Osteocyte (in vitro differentiated cells): Measurements from ENCODE around the gene RBM20. TPM values are rescaled to one million over a fixed set of nuclear protein-coding genes. Genes with fewer than 3 reads are reported as not detected.
A peak's percentile ranks its signal among the peaks of the same experiment; 100 is the strongest.

ENCODE experiments used
- DNase-seq: peaks from one replicate; pipeline ENCODE4 v3.0.0; 2021; ENCODE audit warnings: mixed read lengths; ENCODE audit not compliant: unreplicated experiment; ENCODE audit errors: extremely low spot score
- H3K27ac Mint-ChIP-seq: one replicate; pipeline ENCODE4 v1.8.0; 2021; ENCODE audit warnings: mild to moderate bottlenecking, mixed read lengths; ENCODE audit not compliant: unreplicated experiment
- H3K27me3 Mint-ChIP-seq: one replicate; pipeline ENCODE4 v1.8.0; 2021; ENCODE audit warnings: mixed read lengths; ENCODE audit not compliant: unreplicated experiment
- H3K36me3 Mint-ChIP-seq: one replicate; pipeline ENCODE4 v1.8.0; 2021; ENCODE audit warnings: mixed read lengths; ENCODE audit not compliant: unreplicated experiment
- H3K4me1 Mint-ChIP-seq: one replicate; pipeline ENCODE4 v1.8.0; 2021; ENCODE audit warnings: mixed read lengths; ENCODE audit not compliant: unreplicated experiment
- H3K4me3 Mint-ChIP-seq: one replicate; pipeline ENCODE4 v1.8.0; 2021; ENCODE audit warnings: mild to moderate bottlenecking, moderate library complexity, mixed read lengths; ENCODE audit not compliant: unreplicated experiment
- H3K9me3 Mint-ChIP-seq: one replicate; pipeline ENCODE4 v1.8.0; 2021; ENCODE audit warnings: mixed read lengths; ENCODE audit not compliant: unreplicated experiment
- total RNA-seq: library from RNA; stranded (reverse); gene quantifications from 2 replicates; pipeline ENCODE4 v1.2.1, GENCODE V29; 2021
- TF ChIP-seq, protein P1 (sequence below): fragments of 200-600 bp; sonication (generic); IDR thresholded peaks from 2 replicates; pipeline ENCODE4 v1.5.0; 2021; ENCODE audit warnings: antibody characterized with exemption, mild to moderate bottlenecking, moderate library complexity

RBM20 gene
- total RNA-seq, 1 donor from 2014 or later: 1.6 TPM

DNA sequence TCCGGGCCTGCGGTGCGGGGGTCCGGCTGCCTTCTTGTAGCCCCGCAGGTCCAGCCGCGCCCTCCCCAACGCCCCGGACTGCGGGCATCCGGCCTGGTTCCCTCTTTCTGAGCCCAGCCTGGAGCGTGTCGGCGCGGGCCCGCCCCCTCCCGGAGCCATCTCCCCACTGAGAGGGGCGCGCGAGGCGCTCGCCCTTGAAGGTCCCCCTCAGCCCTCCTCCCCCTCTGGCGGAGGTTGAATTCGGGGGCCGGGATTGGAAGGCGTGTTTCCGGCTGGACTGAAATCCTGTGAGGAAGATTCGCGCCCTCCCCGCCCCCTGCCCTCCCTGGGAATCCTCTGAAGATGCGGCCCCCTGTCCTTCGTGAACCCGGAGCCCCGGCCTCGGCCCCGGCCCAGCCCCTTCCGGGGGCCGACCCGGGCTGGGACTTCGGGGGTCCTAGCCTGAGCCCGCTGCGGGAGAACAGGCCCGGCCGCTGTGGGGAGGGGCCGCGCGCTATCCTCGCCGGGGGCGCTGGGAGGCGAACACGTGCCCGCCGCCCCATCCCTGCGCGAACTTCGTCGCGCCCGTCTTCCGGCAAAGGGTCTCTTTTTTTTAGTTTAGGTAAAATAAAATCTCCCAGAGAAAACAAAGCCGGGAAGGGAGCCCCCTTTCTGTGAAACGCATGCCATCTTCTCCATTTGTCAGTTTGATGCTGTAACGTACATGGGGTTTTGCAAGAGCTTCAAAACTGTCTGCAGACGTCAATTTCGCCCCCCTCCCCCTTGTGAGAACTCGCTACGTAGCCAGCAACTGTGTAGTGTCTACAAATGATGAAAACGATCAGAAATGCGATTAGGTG lies 228.2 kb downstream of the RBM20 start:
- Mint-ChIP-seq H3K36me3 (no peaks in the 10 kb centered on the region), H3K9me3 (no peaks in the 10 kb centered on the region), H3K27me3 (no peaks in the 10 kb centered on the region), H3K4me3 (peak overlapping the region; percentile 87), H3K27ac (peak overlapping the region; percentile 81), H3K4me1 (peaks cover 37% of the 10 kb centered on the region)
- peak; percentile 90 for DNase-seq
- TF ChIP-seq, protein P1, sequence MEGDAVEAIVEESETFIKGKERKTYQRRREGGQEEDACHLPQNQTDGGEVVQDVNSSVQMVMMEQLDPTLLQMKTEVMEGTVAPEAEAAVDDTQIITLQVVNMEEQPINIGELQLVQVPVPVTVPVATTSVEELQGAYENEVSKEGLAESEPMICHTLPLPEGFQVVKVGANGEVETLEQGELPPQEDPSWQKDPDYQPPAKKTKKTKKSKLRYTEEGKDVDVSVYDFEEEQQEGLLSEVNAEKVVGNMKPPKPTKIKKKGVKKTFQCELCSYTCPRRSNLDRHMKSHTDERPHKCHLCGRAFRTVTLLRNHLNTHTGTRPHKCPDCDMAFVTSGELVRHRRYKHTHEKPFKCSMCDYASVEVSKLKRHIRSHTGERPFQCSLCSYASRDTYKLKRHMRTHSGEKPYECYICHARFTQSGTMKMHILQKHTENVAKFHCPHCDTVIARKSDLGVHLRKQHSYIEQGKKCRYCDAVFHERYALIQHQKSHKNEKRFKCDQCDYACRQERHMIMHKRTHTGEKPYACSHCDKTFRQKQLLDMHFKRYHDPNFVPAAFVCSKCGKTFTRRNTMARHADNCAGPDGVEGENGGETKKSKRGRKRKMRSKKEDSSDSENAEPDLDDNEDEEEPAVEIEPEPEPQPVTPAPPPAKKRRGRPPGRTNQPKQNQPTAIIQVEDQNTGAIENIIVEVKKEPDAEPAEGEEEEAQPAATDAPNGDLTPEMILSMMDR: peak; percentile 45

GRCh38 chr10:110872984-110873923 lies 229.1 kb downstream of the RBM20 start:
- DNase-seq: no peak
- Mint-ChIP-seq H3K36me3 (peaks cover 9% of the 10 kb centered on the region), H3K27me3 (no peaks in the 10 kb centered on the region), H3K4me1 (peaks cover 31% of the 10 kb centered on the region), H3K4me3 (peak overlapping the region; percentile 87), H3K9me3 (no peaks in the 10 kb centered on the region), H3K27ac (peak overlapping the region; percentile 81)
- TF ChIP-seq, protein P1: no peak

DNA sequence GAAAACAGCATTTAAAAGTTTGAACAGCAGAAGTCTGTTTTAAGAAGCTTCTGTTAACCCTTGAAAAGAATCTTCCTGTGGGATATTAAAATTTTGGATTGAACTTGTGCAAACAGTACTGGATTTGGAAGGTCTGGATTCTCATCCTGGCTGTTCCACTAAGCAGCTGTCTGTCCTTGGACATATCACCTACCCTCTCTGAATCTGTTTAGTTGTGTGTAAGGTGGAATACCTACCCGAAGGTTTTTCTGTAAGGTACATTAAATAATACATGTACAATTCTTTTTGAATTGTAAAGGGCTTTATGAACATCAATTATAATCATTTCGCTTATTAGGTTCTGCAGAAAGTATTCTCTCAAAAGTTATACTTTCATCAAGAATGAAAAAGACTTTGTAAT lies 229.8 kb downstream of the RBM20 start:
- H3K4me1 Mint-ChIP-seq: peaks cover 31% of the 10 kb centered on the region
- no peaks in the 10 kb centered on the region for H3K27me3 Mint-ChIP-seq
- DNase-seq: no peak
- TF ChIP-seq, protein P1: no peak
- H3K27ac Mint-ChIP-seq: peak overlapping the region; percentile 2
- H3K9me3 Mint-ChIP-seq: no peaks in the 10 kb centered on the region
- H3K4me3 Mint-ChIP-seq: peak overlapping the region; percentile 87
- peaks cover 10% of the 10 kb centered on the region for H3K36me3 Mint-ChIP-seq

- H3K4me1 Mint-ChIP-seq: peaks cover 23% of the 10 kb centered on the region
- no peak overlapping the region for H3K4me3 Mint-ChIP-seq
- TF ChIP-seq, protein P1: no peak
- peaks cover 24% of the 10 kb centered on the region for H3K36me3 Mint-ChIP-seq
- no peaks in the 10 kb centered on the region for H3K9me3 Mint-ChIP-seq
- H3K27me3 Mint-ChIP-seq: no peaks in the 10 kb centered on the region
- DNase-seq: no peak
- H3K27ac Mint-ChIP-seq: no peak overlapping the region
Observed at GRCh38 chr10:110876000-110876399, 231.9 kb downstream of the RBM20 start.

- H3K36me3 Mint-ChIP-seq: peaks cover 31% of the 10 kb centered on the region
- DNase-seq: no peak
- H3K27ac Mint-ChIP-seq: no peak overlapping the region
- peaks cover 21% of the 10 kb centered on the region for H3K4me1 Mint-ChIP-seq
- no peaks in the 10 kb centered on the region for H3K27me3 Mint-ChIP-seq
- TF ChIP-seq, protein P1: no peak
- H3K4me3 Mint-ChIP-seq: no peak overlapping the region
- no peaks in the 10 kb centered on the region for H3K9me3 Mint-ChIP-seq
Observed at GRCh38 chr10:110876788-110877187, 232.7 kb downstream of the RBM20 start.
